SK-N-SH (cell line): ENCODE measurements around the gene TMEM41A. TPM values are rescaled to one million over a fixed set of nuclear protein-coding genes. Genes with fewer than 3 reads are reported as not detected.

Experiments used
- CTCF ChIA-PET: fragments of 300-600, 350-600 bp; formaldehyde crosslinking; extraction: SDS; loops from one replicate; lab custom pipeline; 2021; lab: Yijun Ruan, JAX
- POLR2A ChIA-PET: fragments of 350-600 bp; sonication (Branson Sonifier 250); formaldehyde crosslinking; extraction: SDS; loops from one replicate; lab custom pipeline; 2020; ENCODE audit warnings: antibody characterized with exemption, inconsistent platforms; lab: Yijun Ruan, JAX
- DNase-seq: peaks from one replicate; pipeline ENCODE4 v3.0.0; 2012
- H2AFZ ChIP-seq: fragments of 200-600 bp; sonication (generic); 2 replicates; pipeline ENCODE4 v1.8.1; 2016; ENCODE audit warnings: antibody characterized with exemption, mild to moderate bottlenecking, low read depth
- H3F3A ChIP-seq: fragments of 200-600 bp; sonication (generic); replicated peaks from 2 replicates; pipeline ENCODE3; 2016; ENCODE audit warnings: antibody characterized with exemption, mild to moderate bottlenecking; ENCODE audit not compliant: insufficient read depth
- H3K27ac ChIP-seq, 2 experiments: fragments of 200-500 bp in 1 of 2; fragments of 200-600 bp in 1 of 2; sonication (Bioruptor generic) in 1 of 2; sonication (generic), shearing (Covaris generic) in 1 of 2; 2 replicates each; pipeline versions ENCODE4 v1.5.1 to v1.6.1; 2014 to 2016; ENCODE audit warnings: low read depth in 2 of 2, inconsistent platforms in 1 of 2, low read length in 1 of 2, mild to moderate bottlenecking in 1 of 2, mixed read lengths in 1 of 2
- H3K27me3 ChIP-seq: fragments of 200-600 bp; sonication (generic), shearing (Covaris generic); 2 replicates; pipeline ENCODE4 v1.6.1; 2016; ENCODE audit warnings: mixed run types; ENCODE audit not compliant: insufficient read depth
- H3K36me3 ChIP-seq, 2 experiments: fragments of 200-500 bp in 1 of 2; fragments of 200-600 bp in 1 of 2; sonication (Bioruptor generic) in 1 of 2; sonication (generic) in 1 of 2; replicated peaks in 1 of 2; 2 replicates each; pipeline versions ENCODE3 to v1.5.1; 2014 to 2016; ENCODE audit warnings: low read length in 1 of 2, mild to moderate bottlenecking in 1 of 2; ENCODE audit not compliant: insufficient read depth in 2 of 2, control insufficient read depth in 1 of 2
- H3K4me1 ChIP-seq, 2 experiments: fragments of 200-500 bp in 1 of 2; fragments of 200-600 bp in 1 of 2; sonication (Bioruptor generic) in 1 of 2; sonication (generic), shearing (Covaris generic) in 1 of 2; 2 replicates each; pipeline versions ENCODE4 v1.5.1 to v1.6.1; 2014 to 2016; ENCODE audit warnings: low read depth in 1 of 2, low read length in 1 of 2, mixed run types in 1 of 2; ENCODE audit not compliant: insufficient read depth in 2 of 2, control insufficient read depth in 1 of 2
- H3K4me2 ChIP-seq: fragments of 200-600 bp; sonication (generic), shearing (Covaris generic); 2 replicates; pipeline ENCODE4 v1.6.1; 2017; ENCODE audit warnings: mixed run types
- H3K4me3 ChIP-seq, 2 experiments: fragments of 200-500 bp in 1 of 2; fragments of 200-600 bp in 1 of 2; sonication (Bioruptor generic) in 1 of 2; sonication (generic), shearing (Covaris generic) in 1 of 2; 2 replicates each; pipeline versions ENCODE4 v1.5.1 to v1.8.1; 2014 to 2016; ENCODE audit warnings: low read depth in 2 of 2, inconsistent platforms in 1 of 2, low read length in 1 of 2, mild to moderate bottlenecking in 1 of 2, mixed read lengths in 1 of 2, moderate library complexity in 1 of 2
- H3K79me2 ChIP-seq: fragments of 200-600 bp; sonication (generic); 2 replicates; pipeline ENCODE4 v1.8.1; 2017; ENCODE audit warnings: mild to moderate bottlenecking; ENCODE audit not compliant: insufficient read depth
- H3K9ac ChIP-seq: fragments of 200-600 bp; sonication (generic); 2 replicates; pipeline ENCODE4 v1.6.1; 2017; ENCODE audit warnings: mixed run types
- H3K9me2 ChIP-seq: fragments of 200-600 bp; sonication (generic); 2 replicates; pipeline ENCODE4 v1.6.1; 2017; ENCODE audit warnings: mixed run types
- H3K9me3 ChIP-seq: fragments of 200-600 bp; sonication (generic); 2 replicates; pipeline ENCODE4 v1.6.1; 2017; ENCODE audit warnings: mixed run types, mild to moderate bottlenecking, moderate library complexity
- H4K20me1 ChIP-seq: fragments of 200-600 bp; sonication (generic); 2 replicates; pipeline ENCODE4 v1.6.1; 2017; ENCODE audit warnings: mild to moderate bottlenecking, mixed run types; ENCODE audit not compliant: insufficient read depth
- CHD2 ChIP-seq: fragments of 150-350 bp; IDR thresholded peaks from 2 replicates; pipeline ENCODE4 v1.6.1; 2018; ENCODE audit warnings: low read length; ENCODE audit not compliant: partially characterized antibody
- FOSL2 ChIP-seq: IDR thresholded peaks from 2 replicates; pipeline ENCODE4 v1.4.0; 2012; ENCODE audit warnings: low read depth, mild to moderate bottlenecking, moderate library complexity, borderline replicate concordance
- GABPA ChIP-seq: IDR thresholded peaks from 2 replicates; pipeline ENCODE4 v1.4.0; 2012; ENCODE audit warnings: low read depth, mild to moderate bottlenecking
- MEF2A ChIP-seq: IDR thresholded peaks from 2 replicates; pipeline ENCODE4 v1.4.0; 2012; ENCODE audit warnings: low read depth, borderline replicate concordance
- POLR2AphosphoS5 ChIP-seq: IDR thresholded peaks from 2 replicates; pipeline ENCODE4 v1.6.1; 2012; ENCODE audit warnings: low read depth, low read length
- RAD21 ChIP-seq: IDR thresholded peaks from 2 replicates; pipeline ENCODE4 v1.6.1; 2012; ENCODE audit warnings: mild to moderate bottlenecking, low read length
- REST ChIP-seq: IDR thresholded peaks from 2 replicates; pipeline ENCODE4 v1.6.1; 2012; ENCODE audit warnings: mild to moderate bottlenecking, low read depth, low read length, moderate library complexity
- RXRA ChIP-seq: IDR thresholded peaks from 2 replicates; pipeline ENCODE4 v1.4.0; 2012; ENCODE audit warnings: low read depth, mild to moderate bottlenecking, borderline replicate concordance
- SMC3 ChIP-seq: IDR thresholded peaks from 2 replicates; pipeline ENCODE4 v1.6.1; 2012; ENCODE audit warnings: low read depth, low read length, improper control_type of control experiment
- TAF1 ChIP-seq: IDR thresholded peaks from 2 replicates; pipeline ENCODE4 v1.6.1; 2012; ENCODE audit warnings: low read depth, mild to moderate bottlenecking, low read length, moderate library complexity, borderline replicate concordance
- TCF12 ChIP-seq: IDR thresholded peaks from 2 replicates; pipeline ENCODE4 v1.4.0; 2012
- TEAD4 ChIP-seq: IDR thresholded peaks from 2 replicates; pipeline ENCODE4 v1.4.0; 2012; ENCODE audit warnings: mild to moderate bottlenecking, borderline replicate concordance; ENCODE audit not compliant: insufficient read depth
- USF1 ChIP-seq: IDR thresholded peaks from 2 replicates; pipeline ENCODE4 v1.4.0; 2012; ENCODE audit warnings: low read depth, borderline replicate concordance
- WGBS: methylation state at CpG from one replicate; pipeline ENCODE4 v1.1.6; 2017; ENCODE audit warnings: low lambda C conversion rate; 5-methylcytosine and 5-hydroxymethylcytosine counted together
- polyA plus RNA-seq, 3 experiments: library from polyadenylated mRNA; depleted of rRNA; stranded (reverse); fragments of >200 nt; gene quantifications; 2 replicates each; pipeline ENCODE4 v1.2.3, GENCODE V29; 2012

The TMEM41A gene
- polyA plus RNA-seq, 1 of the 3 experiments (the other 2 are of a cell fraction), result 9.4 TPM

GRCh38 chr3:185526349-185526951 is 27.6 kb upstream of the TMEM41A start (continued):
- TF ChIP-seq REST, result no peak
- TF ChIP-seq, all 33 proteins: peak for 0

- POLR2A ChIA-PET, result no interaction called here
- TF ChIP-seq TAF1 (no peak), TEAD4 (no peak), CHD2 (no peak), GABPA (no peak), FOSL2 (no peak), SMC3 (no peak), REST (no peak), TCF12 (no peak), USF1 (no peak), POLR2AphosphoS5 (no peak), RXRA (no peak), MEF2A (no peak), RAD21 (no peak)
- TF ChIP-seq, all 33 proteins: peak for 0
- H3K4me2 ChIP-seq, result no peak overlapping the region
- DNase-seq, result no peak
- CTCF ChIA-PET, result no interaction called here
- no peaks in the 10 kb centered on the region for H3K79me2 ChIP-seq
- H3K4me3 ChIP-seq, result no peak overlapping the region
- no peaks in the 10 kb centered on the region for H3F3A ChIP-seq
- H3K27ac ChIP-seq, result no peak overlapping the region
- H3K36me3 ChIP-seq, result no peaks in the 10 kb centered on the region
- H3K27me3 ChIP-seq, result peaks cover 5% of the 10 kb centered on the region; the same call in 1 of the 2 replicates
- 56% methylated on average over 5 of the region's 7 CpGs for WGBS
- H3K9ac ChIP-seq, result no peak overlapping the region
- no peaks in the 10 kb centered on the region for H3K9me3 ChIP-seq
- H2AFZ ChIP-seq, result no peak overlapping the region
- no peaks in the 10 kb centered on the region for H3K9me2 ChIP-seq
- H4K20me1 ChIP-seq, result no peaks in the 10 kb centered on the region
- H3K4me1 ChIP-seq, result no peaks in the 10 kb centered on the region
Observed at GRCh38 chr3:185521349-185522138, 22.7 kb upstream of the TMEM41A start.
